K562 (cell line): Measurements from ENCODE around the gene TRIM45. TPM values are rescaled to one million over a fixed set of nuclear protein-coding genes. Genes with fewer than 3 reads are reported as not detected.
A peak's percentile ranks its signal among the peaks of the same experiment; 100 is the strongest.

Source experiments
- ATAC-seq: fragments of 200-7000 bp; cut with Tn5 transposase; 3 replicates; pipeline ENCODE4 v1.9.1; 2020; ENCODE audit warnings: moderate library complexity
- BruUV-seq: library from RNA; stranded (reverse); fragments of 400-500 nt; replicated peaks from 2 replicates; lab custom pipeline; 2021; lab: Mats Ljungman, UMichigan
- CTCF ChIA-PET: fragments of 300-600 bp; formaldehyde crosslinking; extraction: SDS; loops from one replicate; lab custom pipeline; 2021; ENCODE audit warnings: low intra/inter-chr PET ratio; lab: Yijun Ruan, JAX
- POLR2A ChIA-PET: fragments of 300-600, 350-650 bp; sonication (Branson Sonifier 250); formaldehyde crosslinking; extraction: SDS; loops from one replicate; lab custom pipeline; 2021; ENCODE audit warnings: antibody characterized with exemption, inconsistent platforms; lab: Yijun Ruan, JAX
- DNase-seq, 4 experiments: peaks; one replicate each; pipeline versions ENCODE4 v3.0.0 to v3.0.0-alpha.2; 2011 to 2018; ENCODE audit warnings: low spot score in 3 of 4, mixed read lengths in 3 of 4; ENCODE audit errors: extremely low read depth in 1 of 4
- FAIRE-seq: peaks from 2 replicates; lab custom pipeline; 2011; peaks lifted over from hg19 to GRCh38; lab: Jason Lieb, UNC
- H2AFZ ChIP-seq: 2 replicates; pipeline ENCODE4 v1.6.0; 2011; ENCODE audit warnings: low read depth, low read length, control low read depth, inconsistent platforms
- H3K27ac ChIP-seq: fragments of 200-600 bp; 3 replicates; pipeline ENCODE4 v1.8.0; 2011; ENCODE audit warnings: low read depth, mild to moderate bottlenecking, control low read depth, inconsistent platforms, low read length, moderate library complexity, mixed read lengths; ENCODE audit errors: extremely low read depth
- H3K27me3 ChIP-seq, 2 experiments: fragments of 300-600 bp in 1 of 2; 2 replicates in 1 of 2; 3 replicates in 1 of 2; pipeline versions ENCODE4 v1.6.0 to v1.8.0; 2011; ENCODE audit warnings: inconsistent platforms in 2 of 2, low read length in 2 of 2, mild to moderate bottlenecking in 1 of 2, mixed read lengths in 1 of 2, moderate library complexity in 1 of 2; ENCODE audit not compliant: control insufficient read depth in 2 of 2, insufficient read depth in 2 of 2
- H3K36me3 ChIP-seq: fragments of 300-600 bp; 3 replicates; pipeline ENCODE4 v1.8.0; 2011; ENCODE audit warnings: mild to moderate bottlenecking, low read length, inconsistent platforms; ENCODE audit not compliant: control insufficient read depth, insufficient read depth
- H3K4me1 ChIP-seq, 2 experiments: fragments of 200-600 bp in 1 of 2; replicated peaks in 1 of 2; 2 replicates in 1 of 2; 3 replicates in 1 of 2; pipeline versions ENCODE4 v1.5.1 to v1.8.0; 2011; ENCODE audit warnings: inconsistent platforms in 2 of 2, low read length in 2 of 2, mild to moderate bottlenecking in 1 of 2, mixed read lengths in 1 of 2, moderate library complexity in 1 of 2; ENCODE audit not compliant: control insufficient read depth in 2 of 2, insufficient read depth in 2 of 2
- H3K4me2 ChIP-seq: 2 replicates; pipeline ENCODE4 v1.6.1; 2011; ENCODE audit warnings: low read length, control low read depth, inconsistent platforms, mixed read lengths; ENCODE audit not compliant: insufficient read depth
- H3K4me3 ChIP-seq: fragments of 200-600 bp; sonication (generic), shearing (Covaris generic); 2 replicates; pipeline ENCODE4 v1.5.1; 2016; ENCODE audit warnings: control low read depth, inconsistent platforms
- H3K79me2 ChIP-seq: fragments of 200-600 bp; 3 replicates; pipeline ENCODE4 v1.8.0; 2011; ENCODE audit warnings: low read length, inconsistent platforms; ENCODE audit not compliant: control insufficient read depth, insufficient read depth
- H3K9ac ChIP-seq, 2 experiments: 2 replicates each; pipeline versions ENCODE4 v1.6.0 to v1.6.1; 2011; ENCODE audit warnings: low read depth in 2 of 2, low read length in 2 of 2, control low read depth in 1 of 2, inconsistent platforms in 1 of 2, mild to moderate bottlenecking in 1 of 2, mixed read lengths in 1 of 2; ENCODE audit not compliant: insufficient read depth in 1 of 2
- H3K9me1 ChIP-seq: one replicate; pipeline ENCODE4 v1.6.0; 2011; ENCODE audit warnings: inconsistent platforms, mild to moderate bottlenecking, low read length, moderate library complexity; ENCODE audit not compliant: control insufficient read depth, insufficient read depth
- H3K9me3 ChIP-seq: replicated peaks from 2 replicates; pipeline ENCODE4 v1.5.1; 2011; ENCODE audit warnings: low read depth, low read length, inconsistent platforms; ENCODE audit not compliant: control insufficient read depth, insufficient read depth
- H4K20me1 ChIP-seq: replicated peaks from 2 replicates; pipeline ENCODE4 v1.6.1; 2011; ENCODE audit warnings: low read length, inconsistent platforms, mixed read lengths; ENCODE audit not compliant: control insufficient read depth, insufficient read depth
- CBX8 ChIP-seq: fragments of 200-600 bp; sonication (generic); IDR thresholded peaks from 2 replicates; pipeline ENCODE4 v1.6.1; 2012; ENCODE audit warnings: borderline replicate concordance, mixed run types, low read depth, mild to moderate bottlenecking, moderate library complexity, mixed read lengths, low read length, control low read depth, inconsistent platforms; ENCODE audit not compliant: poor library complexity, severe bottlenecking; ENCODE audit errors: extremely low read depth
- E2F8 ChIP-seq: fragments of 450-650 bp; IDR thresholded peaks from 2 replicates; pipeline ENCODE4 v1.7.1; 2018; ENCODE audit warnings: mild to moderate bottlenecking, low read depth; ENCODE audit not compliant: partially characterized antibody
- EGR1 ChIP-seq: fragments of 450-650 bp; conservative IDR thresholded peaks from 2 replicates; pipeline ENCODE4 v1.6.1; 2017; ENCODE audit warnings: mild to moderate bottlenecking
- GMEB1 ChIP-seq: fragments of 250-450 bp; sonication (Bioruptor Pico); IDR thresholded peaks from 2 replicates; pipeline ENCODE4 v1.4.0; 2020; ENCODE audit warnings: mild to moderate bottlenecking
- GTF2A2 ChIP-seq: IDR thresholded peaks from 2 replicates; pipeline ENCODE4 v1.6.1; 2016; ENCODE audit warnings: mild to moderate bottlenecking, missing genetic modification characterization, missing compliant biosample characterization
- POLR3A ChIP-seq: IDR thresholded peaks from 2 replicates; pipeline ENCODE4 v1.6.1; 2011; ENCODE audit warnings: borderline replicate concordance, mild to moderate bottlenecking, moderate library complexity; ENCODE audit not compliant: insufficient read length, insufficient read depth; ENCODE audit errors: extremely low read depth
- SNIP1 ChIP-seq: fragments of 450-650 bp; IDR thresholded peaks from 2 replicates; pipeline ENCODE4 v1.7.1; 2017; ENCODE audit warnings: low read depth, mild to moderate bottlenecking
- SRSF7 ChIP-seq: fragments of 200-400 bp; formaldehyde crosslinking; optimal IDR thresholded peaks from 2 replicates; pipeline ENCODE3; 2017; ENCODE audit warnings: mild to moderate bottlenecking, low read depth, low read length
- ZFX ChIP-seq: sonication (generic); formaldehyde crosslinking; IDR thresholded peaks from 2 replicates; pipeline ENCODE4 v1.8.0; 2022; ENCODE audit warnings: mild to moderate bottlenecking, missing genetic modification reagents, moderate library complexity
- ZNF23 ChIP-seq: fragments of 250-450 bp; sonication (Bioruptor Pico); IDR thresholded peaks from 2 replicates; pipeline ENCODE4 v1.4.0; 2020; ENCODE audit warnings: mild to moderate bottlenecking
- ZNF395 ChIP-seq: fragments of 200-800 bp; sonication (Bioruptor generic); IDR thresholded peaks from 2 replicates; pipeline ENCODE4 v1.6.1; 2017; ENCODE audit warnings: missing genetic modification characterization, missing compliant biosample characterization
- ZNF655 ChIP-seq: fragments of 250-450 bp; sonication (Bioruptor Pico); IDR thresholded peaks from 2 replicates; pipeline ENCODE4 v1.5.0; 2021
- ZNF830 ChIP-seq: fragments of 250-450 bp; sonication (Bioruptor Pico); IDR thresholded peaks from 2 replicates; pipeline ENCODE4 v1.5.0; 2021; ENCODE audit warnings: mild to moderate bottlenecking
- WGBS: fragments of 100-300 bp; shearing (Covaris generic); methylation state at CpG from one replicate; pipeline ENCODE4 v1.1.6; 2016; ENCODE audit warnings: low coverage, mixed read lengths; ENCODE audit not compliant: insufficient coverage; ENCODE audit errors: missing lambda C conversion rate; 5-methylcytosine and 5-hydroxymethylcytosine counted together
- in situ Hi-C: fragments of 300-500 bp; cut with MboI; formaldehyde crosslinking; loops from 4 replicates; pipeline ENCODE4 v1.15.0; 2018; ENCODE audit warnings: inconsistent platforms, mixed read lengths
- intact Hi-C: fragments of 100-400 bp; cut with micrococcal nuclease; formaldehyde crosslinking; loops from 2 replicates; pipeline ENCODE4 v1.14.2; 2022
- polyA plus RNA-seq, 8 experiments: library from polyadenylated mRNA; depleted of rRNA in 4 of 8; stranded (reverse) in 5 of 8; unstranded in 3 of 8; fragments of >200 nt; fragmentation: Nextera tagmentation in 2 of 8; fragmentation: Illumina TruSeq in 1 of 8; extraction: Ambion mirVana in 2 of 8; extraction: Trizol in 1 of 8; gene quantifications; 2 replicates each; pipeline versions ENCODE4 v1.2.1 to v1.2.3, GENCODE V29; 2011 to 2014; ENCODE audit warnings: inconsistent platforms in 1 of 8, missing spikeins in 1 of 8
- total RNA-seq, 7 experiments: library from RNA; depleted of rRNA in 6 of 7; stranded (reverse); fragments of >200 nt in 6 of 7; fragmentation: Illumina TruSeq in 2 of 7; extraction: Trizol in 2 of 7; gene quantifications; 2 replicates each; pipeline versions ENCODE4 v1.2.1 to v1.2.3, GENCODE V29; 2011 to 2021; ENCODE audit warnings: low replicate concordance in 1 of 7

TRIM45 gene
- total and polyA plus RNA-seq, 9 of the 15 experiments (the other 6 are each of a cell fraction or from before 2014, with no cell fraction given): 1.9 to 6.2 (median 3.6) TPM

GRCh38 chr1:117093870-117094621 is 27.5 kb downstream of the TRIM45 start:
- CTCF ChIA-PET: interaction anchor here (0.6 to 1.2 kb wide), 2 partner anchors 25 to 27 kb away, joined by 4 to 5 read pairs; no protein-coding TSS in a partner anchor
- H4K20me1 ChIP-seq: no peaks in the 10 kb centered on the region
- H3K9me3 ChIP-seq: no peaks in the 10 kb centered on the region
- no TSS peak for BruUV-seq
- H2AFZ ChIP-seq: peak overlapping the region; percentile 43; the same call in 1 of the 2 replicates
- no peaks in the 10 kb centered on the region for H3K27me3 ChIP-seq
- peak; percentile 59 to 74 (median 64) for DNase-seq
- H3K9ac ChIP-seq: 0 out of 4 replicates have a peak overlapping the region, but pooled peaks of 1 of the 2 experiments have one; percentile 61
- H3K4me2 ChIP-seq: no peak overlapping the region
- in situ Hi-C loops: no loop called here
- intact Hi-C loops: no loop called here
- WGBS: 77% methylated on average over 6 of the region's 6 CpGs
- FAIRE-seq: peak; percentile 88
- H3K4me3 ChIP-seq: no peak overlapping the region
- H3K9me1 ChIP-seq: no peaks in the 10 kb centered on the region
- H3K79me2 ChIP-seq: no peaks in the 10 kb centered on the region
- POLR2A ChIA-PET: interaction anchor here (0.6 to 2.7 kb wide), 13 partner anchors 7 to 159 kb away, joined by 3 to 16 read pairs (median 4); partner anchors contain the start of gene TTF2
- peak overlapping the region; percentile 83 for H3K27ac ChIP-seq
- peaks cover 95% of the 10 kb centered on the region for H3K36me3 ChIP-seq
- ATAC-seq: peak; percentile 87
- H3K4me1 ChIP-seq: peaks cover 4 to 21% of the 10 kb centered on the region in 2 experiments; a peak in 4 of 5 replicates
- no peak for TF ChIP-seq SRSF7
- no peak for TF ChIP-seq POLR3A
- TF ChIP-seq GTF2A2 (tag): no peak
- TF ChIP-seq SNIP1: no peak
- TF ChIP-seq E2F8: no peak
- no peak for TF ChIP-seq ZNF655 (CRISPR knock-in tag)
- no peak for TF ChIP-seq ZNF395 (CRISPR knock-in tag)
- TF ChIP-seq ZNF23: no peak
- TF ChIP-seq CBX8: no peak
- no peak for TF ChIP-seq ZNF830 (CRISPR knock-in tag)
- TF ChIP-seq EGR1: no peak
- TF ChIP-seq ZFX (CRISPR knock-in tag): no peak
- no peak for TF ChIP-seq GMEB1 (CRISPR knock-in tag)
